T-helper 22 cell (primary cell): Measurements from ENCODE around the gene HAO2.

Experiments used
- DNase-seq: peaks from one replicate; pipeline ENCODE4 v3.0.0-alpha.2; 2020; ENCODE audit warnings: low read depth

HAO2 gene

DNA sequence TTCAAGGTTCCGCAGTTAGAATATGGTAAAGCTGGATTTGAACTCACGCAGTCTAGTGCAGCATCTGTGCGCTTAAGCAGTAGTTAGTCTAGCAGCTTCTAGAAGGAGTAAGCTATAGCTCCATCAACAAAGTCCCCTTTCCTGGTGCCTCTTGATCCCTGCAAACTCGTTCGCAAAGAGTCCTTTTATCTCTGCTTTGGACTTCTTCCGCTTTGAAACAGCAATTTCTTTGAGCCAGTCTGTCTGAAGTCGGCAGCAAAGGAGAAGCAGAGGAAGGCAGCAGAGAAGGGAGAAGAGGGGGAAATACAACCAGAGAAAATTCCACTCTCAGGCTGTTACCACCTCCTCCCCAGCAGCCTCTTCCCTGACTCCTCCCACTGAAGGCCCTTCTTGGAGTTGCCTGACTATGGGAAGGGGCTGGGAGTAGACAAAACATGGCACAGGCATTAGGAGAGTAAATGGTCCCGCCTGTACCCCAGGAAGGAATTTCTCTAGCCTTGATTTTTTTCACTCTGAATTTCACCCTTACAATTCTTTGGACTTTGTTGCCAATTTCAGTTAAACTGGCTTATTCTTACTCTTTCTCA lies 72.2 kb downstream of the HAO2 start:
- DNase-seq: no peak

GRCh38 chr1:119442756-119443155 lies 74.2 kb downstream of the HAO2 start:
- no peak for DNase-seq
